ENCODE data around the gene DUSP5. TPM values are rescaled to one million over a fixed set of nuclear protein-coding genes. Genes with fewer than 3 reads are reported as not detected.
A peak's percentile ranks its signal among the peaks of the same experiment; 100 is the strongest.

The DUSP5 gene
- total RNA-seq, 6 experiments from 2014 or later: 31.9 to 58.2 (median 35.0) TPM

DNA sequence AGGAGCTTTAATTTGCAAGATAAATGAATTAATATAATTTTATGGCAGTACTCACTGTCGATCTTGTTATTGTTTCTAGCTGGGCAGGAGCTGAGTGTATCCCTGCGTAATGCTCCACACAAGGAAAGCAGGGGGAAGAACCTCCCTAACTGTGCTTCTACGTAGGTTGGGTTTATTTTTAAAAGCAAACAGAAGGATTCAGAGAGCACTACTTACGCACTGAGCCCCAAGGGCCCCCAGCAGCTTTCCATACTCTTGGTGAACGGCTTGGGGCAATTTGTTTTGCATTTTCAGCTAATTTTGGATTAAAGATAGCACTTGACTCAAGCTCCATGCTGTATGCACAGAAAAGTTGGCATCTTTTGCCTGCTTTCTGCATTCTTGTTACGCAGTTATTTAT lies 9.6 kb downstream of the DUSP5 start:
- Mint-ChIP-seq H3K36me3 (ENCODE audit: low read depth) (peaks cover 93% of the 10 kb centered on the region), H3K27me3 (ENCODE audit: insufficient read depth) (peaks cover 45% of the 10 kb centered on the region), H3K4me3 (peak overlapping the region; percentile 45; the same call in 1 of the 2 replicates), H3K27ac (peak overlapping the region; percentile 80; the same call in 1 of the 2 replicates), H3K4me1 (ENCODE audit: low read depth) (peaks cover 97% of the 10 kb centered on the region), H3K9me3 (no peaks in the 10 kb centered on the region)
- DNase-seq: no peak
- no peak for TF ChIP-seq CTCF (IDR thresholded peaks at IDR 0.05)

DNA sequence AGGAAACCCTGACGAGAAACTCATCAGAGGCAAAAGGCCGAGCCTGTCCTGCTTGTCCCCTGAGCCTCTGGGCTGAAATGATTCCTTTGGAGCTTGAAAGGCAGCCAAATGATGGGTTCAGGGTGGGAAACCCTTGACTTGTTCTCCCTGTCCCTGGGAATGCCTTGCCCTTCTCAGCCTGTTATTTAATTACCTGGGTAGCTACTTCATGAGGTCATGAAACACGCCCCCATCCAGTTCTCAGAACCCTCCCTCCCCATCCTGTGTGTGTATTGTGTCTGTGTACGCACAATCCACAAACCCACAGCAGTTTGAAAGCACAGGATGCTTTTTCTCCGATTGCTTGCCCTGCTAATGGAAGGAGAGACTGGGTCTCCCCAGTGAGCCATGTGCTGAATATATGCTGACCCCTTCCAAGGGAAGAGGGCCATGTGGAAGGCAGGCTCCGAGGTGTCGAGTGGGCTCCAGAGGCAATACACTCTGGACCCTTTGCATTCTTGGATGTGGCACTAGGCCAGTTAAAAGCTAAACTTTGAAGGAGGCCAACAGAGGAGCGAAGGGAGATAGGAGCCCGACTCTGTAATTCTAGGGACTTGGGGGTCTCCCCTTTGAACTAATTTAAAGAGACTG lies 10.6 kb downstream of the DUSP5 start:
- Mint-ChIP-seq H3K4me3 (peak overlapping the region; percentile 6; the same call in 1 of the 2 replicates), H3K36me3 (ENCODE audit: low read depth) (peaks cover 93% of the 10 kb centered on the region), H3K27ac (peak overlapping the region; percentile 80), H3K27me3 (ENCODE audit: insufficient read depth) (peaks cover 42% of the 10 kb centered on the region), H3K9me3 (no peaks in the 10 kb centered on the region), H3K4me1 (ENCODE audit: low read depth) (peaks cover 97% of the 10 kb centered on the region)
- no peak for TF ChIP-seq CTCF (IDR thresholded peaks at IDR 0.05)
- DNase-seq: no peak

DNA sequence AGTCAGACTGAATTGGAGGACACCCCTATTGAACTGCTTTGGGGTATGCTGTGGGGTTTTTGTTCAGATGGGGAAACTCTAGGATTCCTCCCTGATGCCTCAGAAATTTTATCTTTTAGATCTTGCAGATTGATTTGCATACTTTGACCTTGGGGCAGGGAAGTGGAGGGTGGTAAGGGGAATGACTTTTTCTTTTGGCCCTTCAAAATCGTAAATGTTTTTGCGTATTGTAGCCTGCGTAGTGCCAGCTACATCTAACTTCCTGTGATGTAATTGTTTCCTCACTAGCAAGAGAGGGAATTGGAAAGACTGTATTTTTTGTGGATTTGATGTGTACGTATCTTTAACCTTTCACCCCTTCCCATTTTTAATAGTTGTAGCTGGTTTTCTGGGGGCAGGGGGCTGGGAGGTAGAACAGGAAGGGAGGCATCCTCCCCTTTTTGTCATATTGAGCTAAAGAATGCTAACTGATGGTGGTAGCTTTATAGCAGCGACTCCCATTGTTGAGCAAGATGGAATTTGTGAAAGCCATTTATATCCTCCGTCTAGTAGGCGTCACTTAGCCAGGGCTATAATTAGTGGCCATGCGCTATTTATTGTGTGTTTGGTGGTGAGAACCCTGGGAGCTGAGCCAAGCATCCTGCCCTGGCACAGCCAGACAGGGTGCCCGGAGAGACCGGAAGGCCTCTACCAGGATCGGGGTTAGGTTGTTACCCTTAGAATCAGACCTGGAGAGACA lies 11.3 kb downstream of the DUSP5 start:
- H3K27me3 Mint-ChIP-seq (ENCODE audit: insufficient read depth): peaks cover 43% of the 10 kb centered on the region
- H3K4me3 Mint-ChIP-seq: peak overlapping the region; percentile 26; the same call in 1 of the 2 replicates
- peak overlapping the region; percentile 80 for H3K27ac Mint-ChIP-seq
- TF ChIP-seq CTCF (IDR thresholded peaks at IDR 0.05): no peak
- no peaks in the 10 kb centered on the region for H3K9me3 Mint-ChIP-seq
- DNase-seq: no peak
- H3K4me1 Mint-ChIP-seq (ENCODE audit: low read depth): peaks cover 97% of the 10 kb centered on the region
- peaks cover 94% of the 10 kb centered on the region for H3K36me3 Mint-ChIP-seq (ENCODE audit: low read depth)

DNA sequence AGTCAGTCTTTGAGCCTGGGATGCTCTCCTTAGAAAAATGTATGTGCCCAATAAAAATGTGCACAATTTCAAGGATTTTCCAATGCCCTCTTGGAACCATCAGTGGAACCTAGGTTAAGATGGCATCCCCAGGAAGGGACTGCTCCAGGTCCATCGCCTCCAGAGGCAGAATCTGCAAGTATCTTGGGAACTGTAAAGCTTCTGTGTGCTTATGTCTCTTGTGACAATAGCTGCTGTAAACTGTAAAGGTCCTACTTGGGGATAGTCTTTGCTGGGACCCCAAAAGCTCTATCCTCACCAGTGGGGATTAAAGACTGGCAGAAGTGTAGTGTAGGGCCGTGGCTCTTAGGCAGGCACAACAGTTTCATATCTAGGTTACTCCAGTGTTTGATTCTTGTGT lies 11.9 kb downstream of the DUSP5 start:
- Mint-ChIP-seq H3K4me1 (ENCODE audit: low read depth) (peaks cover 94% of the 10 kb centered on the region), H3K27me3 (ENCODE audit: insufficient read depth) (peaks cover 45% of the 10 kb centered on the region), H3K36me3 (ENCODE audit: low read depth) (peaks cover 97% of the 10 kb centered on the region), H3K9me3 (no peaks in the 10 kb centered on the region), H3K4me3 (peak overlapping the region; percentile 26; the same call in 1 of the 2 replicates), H3K27ac (peak overlapping the region; percentile 80)
- no peak for DNase-seq
- TF ChIP-seq CTCF (IDR thresholded peaks at IDR 0.05): no peak

GRCh38 chr10:110510086-110510485 lies 12.4 kb downstream of the DUSP5 start:
- Mint-ChIP-seq H3K27me3 (ENCODE audit: insufficient read depth) (peaks cover 43% of the 10 kb centered on the region), H3K36me3 (ENCODE audit: low read depth) (peaks cover 91% of the 10 kb centered on the region), H3K4me1 (ENCODE audit: low read depth) (peaks cover 89% of the 10 kb centered on the region)

More at GRCh38 chr10:110510086-110510485, 12.4 kb downstream of the DUSP5 start:
- H3K27ac Mint-ChIP-seq: peak overlapping the region; percentile 80
- no peaks in the 10 kb centered on the region for H3K9me3 Mint-ChIP-seq
- no peak for DNase-seq
- no peak for TF ChIP-seq CTCF (IDR thresholded peaks at IDR 0.05)
- H3K4me3 Mint-ChIP-seq: no peak overlapping the region
